ENCODE data around the gene AK1.

DNA sequence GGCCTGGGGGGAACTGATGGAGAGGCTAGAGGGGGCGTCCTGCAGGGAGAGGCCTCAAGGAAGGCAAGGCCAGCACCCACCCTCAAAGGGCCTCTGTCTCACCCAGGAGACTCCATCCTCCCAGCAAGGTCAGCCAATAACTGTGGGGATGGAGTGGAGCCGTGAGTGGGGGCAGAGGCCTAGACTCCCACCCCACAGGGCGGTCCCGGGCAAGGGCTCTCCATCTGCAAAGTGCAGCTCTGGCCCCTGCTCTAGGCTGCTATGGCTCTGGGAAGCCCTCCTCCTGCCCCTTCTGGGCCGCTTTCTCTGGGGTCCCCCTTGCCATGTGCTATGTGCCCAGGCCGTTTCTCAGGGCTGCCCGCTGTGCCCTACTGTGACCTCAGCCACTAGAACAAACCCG is 60.7 kb downstream of the AK1 start:
- TF ChIP-seq TCF12 (IDR thresholded peaks at IDR 0.05; ENCODE audit: low read depth, low read length) (no peak), CHD1 (IDR thresholded peaks at IDR 0.05; ENCODE audit: low read depth, low read length) (no peak), CREB1 (IDR thresholded peaks at IDR 0.05) (no peak), CTCF (IDR thresholded peaks at IDR 0.05; ENCODE audit: control extremely low read depth in 1 of 3, insufficient read depth in 1 of 3, low read depth in 1 of 3, low read length in 3 of 3) (no peak), SIRT6 (IDR thresholded peaks at IDR 0.05; ENCODE audit: low read length) (no peak), GABPA (IDR thresholded peaks at IDR 0.05; ENCODE audit: borderline replicate concordance, insufficient read depth, low read length) (no peak), NANOG (IDR thresholded peaks at IDR 0.05; ENCODE audit: insufficient read depth, low read depth, low read length, poor library complexity, severe bottlenecking) (no peak), EZH2 (IDR thresholded peaks at IDR 0.05; ENCODE audit: low read depth, low read length, severe bottlenecking) (no peak), KDM5A (IDR thresholded peaks at IDR 0.05; ENCODE audit: low read length) (no peak), CHD2 (IDR thresholded peaks at IDR 0.05; ENCODE audit: low read length) (no peak), TAF1 (IDR thresholded peaks at IDR 0.05; ENCODE audit: low read depth, low read length) (no peak), HDAC6 (IDR thresholded peaks at IDR 0.05; ENCODE audit: low read depth, low read length) (no peak), RAD21 (IDR thresholded peaks at IDR 0.05 in 1 of 2, conservative IDR thresholded peaks at IDR 0.05 in 1 of 2; ENCODE audit: low read depth in 2 of 2, low read length in 2 of 2) (no peak)

All from H1 (cell line).